Endothelial cell of coronary artery (primary cell): ENCODE results near the gene ZNF592. TPM values are rescaled to one million over a fixed set of nuclear protein-coding genes. Genes with fewer than 3 reads are reported as not detected.

Source experiments
- total RNA-seq: library from RNA; depleted of rRNA; stranded (reverse); fragments of >200 nt; gene quantifications from 2 replicates; pipeline ENCODE4 v1.2.3, GENCODE V29; 2014

Gene ZNF592, protein sequence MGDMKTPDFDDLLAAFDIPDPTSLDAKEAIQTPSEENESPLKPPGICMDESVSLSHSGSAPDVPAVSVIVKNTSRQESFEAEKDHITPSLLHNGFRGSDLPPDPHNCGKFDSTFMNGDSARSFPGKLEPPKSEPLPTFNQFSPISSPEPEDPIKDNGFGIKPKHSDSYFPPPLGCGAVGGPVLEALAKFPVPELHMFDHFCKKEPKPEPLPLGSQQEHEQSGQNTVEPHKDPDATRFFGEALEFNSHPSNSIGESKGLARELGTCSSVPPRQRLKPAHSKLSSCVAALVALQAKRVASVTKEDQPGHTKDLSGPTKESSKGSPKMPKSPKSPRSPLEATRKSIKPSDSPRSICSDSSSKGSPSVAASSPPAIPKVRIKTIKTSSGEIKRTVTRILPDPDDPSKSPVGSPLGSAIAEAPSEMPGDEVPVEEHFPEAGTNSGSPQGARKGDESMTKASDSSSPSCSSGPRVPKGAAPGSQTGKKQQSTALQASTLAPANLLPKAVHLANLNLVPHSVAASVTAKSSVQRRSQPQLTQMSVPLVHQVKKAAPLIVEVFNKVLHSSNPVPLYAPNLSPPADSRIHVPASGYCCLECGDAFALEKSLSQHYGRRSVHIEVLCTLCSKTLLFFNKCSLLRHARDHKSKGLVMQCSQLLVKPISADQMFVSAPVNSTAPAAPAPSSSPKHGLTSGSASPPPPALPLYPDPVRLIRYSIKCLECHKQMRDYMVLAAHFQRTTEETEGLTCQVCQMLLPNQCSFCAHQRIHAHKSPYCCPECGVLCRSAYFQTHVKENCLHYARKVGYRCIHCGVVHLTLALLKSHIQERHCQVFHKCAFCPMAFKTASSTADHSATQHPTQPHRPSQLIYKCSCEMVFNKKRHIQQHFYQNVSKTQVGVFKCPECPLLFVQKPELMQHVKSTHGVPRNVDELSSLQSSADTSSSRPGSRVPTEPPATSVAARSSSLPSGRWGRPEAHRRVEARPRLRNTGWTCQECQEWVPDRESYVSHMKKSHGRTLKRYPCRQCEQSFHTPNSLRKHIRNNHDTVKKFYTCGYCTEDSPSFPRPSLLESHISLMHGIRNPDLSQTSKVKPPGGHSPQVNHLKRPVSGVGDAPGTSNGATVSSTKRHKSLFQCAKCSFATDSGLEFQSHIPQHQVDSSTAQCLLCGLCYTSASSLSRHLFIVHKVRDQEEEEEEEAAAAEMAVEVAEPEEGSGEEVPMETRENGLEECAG (N-terminal part only)
- 3.6 and 6.2 TPM in 2 replicates for total RNA-seq

DNA sequence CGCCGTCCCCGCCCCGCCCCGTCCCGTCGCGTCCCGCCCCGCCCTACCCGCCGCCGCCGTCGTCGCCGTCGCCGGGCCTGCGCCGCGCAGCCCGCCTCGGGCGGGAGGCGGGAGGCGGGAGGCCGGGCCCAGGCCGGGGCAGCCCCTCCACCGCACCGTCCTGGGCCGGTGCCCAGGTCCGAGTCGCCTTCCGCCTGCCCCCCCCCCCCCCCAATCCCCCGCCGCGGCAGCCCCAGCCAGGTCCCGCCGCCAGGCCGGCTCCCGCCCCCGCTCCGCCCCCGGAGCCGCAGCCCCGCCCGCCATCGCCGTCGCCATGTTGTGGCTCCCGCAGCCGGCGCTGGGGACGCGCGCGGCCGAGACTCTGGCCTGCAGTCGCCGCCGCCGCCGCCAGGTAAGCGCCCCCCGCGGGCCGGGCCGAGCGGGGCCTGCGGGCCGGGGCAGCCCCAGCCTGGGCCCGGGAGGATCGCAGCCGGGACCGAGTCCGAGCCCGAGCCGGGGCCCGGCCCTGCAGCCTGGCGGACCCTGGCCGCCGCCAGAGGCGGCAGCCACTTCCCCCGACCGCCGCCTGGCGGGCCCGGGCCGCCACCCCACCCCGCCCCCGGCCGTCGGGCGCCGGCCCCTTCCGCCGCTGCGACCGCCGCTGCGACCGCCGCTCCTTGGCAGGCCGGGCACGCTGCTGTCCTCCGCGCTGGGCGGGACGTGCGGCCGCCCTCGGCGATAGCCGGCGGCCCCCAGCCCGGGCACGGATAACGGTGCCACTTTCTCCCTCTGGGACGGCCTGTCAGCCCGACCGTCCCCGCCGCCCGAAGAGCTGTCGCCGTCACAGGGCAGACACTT lies at the start of gene ZNF592:
Gene ZNF592 (plus strand): TSS at position 319 of the 837 bp plus-strand sequence. CDS start 34,084 bp downstream, outside the sequence.

DNA sequence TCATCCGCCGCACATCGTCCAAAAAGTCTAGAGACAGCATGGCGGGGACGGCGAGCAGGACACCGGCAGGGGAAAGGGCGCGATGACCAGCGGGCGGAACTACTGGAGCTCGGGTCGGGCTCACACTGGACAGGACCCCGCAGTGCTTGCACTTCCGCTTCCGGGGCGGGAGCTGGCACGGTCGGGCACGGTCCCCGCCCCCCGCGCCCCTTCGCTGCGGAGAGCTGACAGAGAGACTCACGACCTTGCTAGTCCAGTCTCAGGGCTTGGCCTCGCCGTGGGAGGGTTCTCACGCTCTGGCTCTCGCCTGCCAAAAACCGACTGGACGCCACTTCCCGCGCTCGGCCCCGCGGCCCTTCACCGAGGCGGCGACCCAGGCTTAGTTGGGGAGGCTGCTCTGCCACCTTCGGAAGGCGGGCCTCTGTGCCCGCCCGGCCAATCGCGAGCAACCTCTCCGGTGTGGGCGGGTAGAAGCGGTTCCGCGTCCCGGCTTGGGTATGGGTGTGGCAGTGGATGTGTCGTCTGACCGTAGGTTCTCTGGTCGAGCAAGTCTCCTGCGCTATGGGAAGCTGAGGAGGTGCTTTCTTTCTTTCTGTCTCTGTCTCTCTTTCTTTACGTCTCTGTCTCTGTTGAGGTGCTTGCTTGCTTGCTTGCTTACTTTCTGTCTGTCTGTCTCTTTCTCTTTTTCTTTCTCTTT lies 32.2 kb upstream of the ZNF592 start, which contains the start of gene SEC11A:
Gene SEC11A (minus strand): TSS at position 104 of the 697 bp plus-strand sequence. CDS start 64 bp downstream, at position 40.

DNA sequence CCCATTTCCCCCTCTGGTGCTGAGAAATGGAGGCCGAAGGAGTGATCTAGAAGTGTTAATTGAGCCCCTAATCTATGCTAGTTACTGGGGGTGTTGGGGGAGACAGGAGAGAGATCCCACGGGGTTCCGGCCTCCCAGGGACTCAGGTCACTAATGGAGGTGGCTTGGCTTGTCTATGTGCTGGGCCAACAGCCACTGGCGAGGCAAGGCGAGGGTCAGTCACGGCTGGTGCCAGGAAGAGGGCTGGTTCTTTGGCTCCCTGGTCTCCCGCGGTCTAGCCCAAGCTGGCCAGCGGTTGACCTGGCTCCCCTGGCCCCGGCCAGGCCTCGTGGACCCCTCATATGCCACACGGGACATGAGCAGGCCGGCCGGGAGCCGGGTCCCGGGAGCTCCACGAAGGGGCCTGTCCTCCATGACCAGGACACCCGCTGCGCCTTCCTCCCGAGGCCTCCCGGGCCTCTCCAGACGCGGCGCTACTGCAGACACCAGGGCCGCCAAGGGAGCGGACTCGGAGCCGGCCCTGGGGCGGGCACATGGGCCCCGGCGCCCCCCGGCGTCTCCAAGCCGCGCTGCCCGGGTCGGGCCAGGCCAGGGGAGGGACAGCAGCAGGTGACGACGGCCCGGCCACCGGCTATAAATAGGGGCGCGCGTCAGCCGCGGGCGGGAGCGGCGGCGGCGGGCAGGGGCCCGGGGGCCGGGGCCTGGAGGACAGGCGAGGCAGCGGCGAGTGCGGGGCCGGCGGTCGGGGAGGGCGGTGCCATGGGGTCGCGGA lies 68.5 kb downstream of the ZNF592 start, which contains the start of gene ALPK3:
Gene ALPK3 (plus strand): TSS at position 663 of the 772 bp plus-strand sequence. CDS start 97 bp downstream, at position 760.

Other genes starting within 250 kb of the ZNF592 start
- 13.2 and 14.0 TPM in 2 replicates for gene ZSCAN2, start 147.6 kb upstream of the ZNF592 start, total RNA-seq
- 20.8 and 27.8 TPM in 2 replicates for gene WDR73, start 94.3 kb upstream of the ZNF592 start, total RNA-seq
- 2.9 and 3.9 TPM in 2 replicates for gene NMB, start 90.4 kb upstream of the ZNF592 start, total RNA-seq
- 304 and 313 TPM in 2 replicates for gene SEC11A, start 32.5 kb upstream of the ZNF592 start, total RNA-seq
- gene ALPK3, start 68.8 kb downstream of the ZNF592 start, total RNA-seq = 10.2 and 25.2 TPM in 2 replicates
- not detected in 2 replicates for gene SLC28A1, start 136.1 kb downstream of the ZNF592 start, total RNA-seq
- gene PDE8A, start 233.3 kb downstream of the ZNF592 start, total RNA-seq = 23.8 and 29.5 TPM in 2 replicates